ENCODE measurements around the gene RAB3GAP1. TPM values are rescaled to one million over a fixed set of nuclear protein-coding genes. Genes with fewer than 3 reads are reported as not detected.
A peak's percentile ranks its signal among the peaks of the same experiment; 100 is the strongest.
"Not testable (repeated sequence)": the region's sequence is repeated elsewhere in the genome, so short reads cannot be mapped to it uniquely, and the experiment has no call there.

The RAB3GAP1 gene
- total and polyA plus RNA-seq, 3 experiments from 2014 or later: 12.8 to 23.6 (median 22.8) TPM

DNA sequence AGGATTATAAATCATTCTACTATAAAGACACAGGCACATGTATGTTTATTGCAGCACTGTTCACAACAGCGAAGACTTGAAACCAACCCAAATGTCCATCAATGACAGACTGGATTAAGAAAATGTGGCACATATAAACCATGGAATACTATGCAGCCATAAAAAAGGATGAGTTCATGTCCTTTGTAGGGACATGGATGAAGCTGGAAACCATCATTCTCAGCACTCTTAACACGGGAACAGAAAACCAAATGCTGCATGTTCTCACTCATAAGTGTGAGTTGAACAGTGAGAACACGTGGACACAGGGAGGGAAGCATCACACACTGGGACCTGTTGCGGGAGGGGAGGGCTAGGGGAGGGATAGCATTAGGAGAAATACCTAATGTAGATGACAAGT lies 37.5 kb downstream of the RAB3GAP1 start:
- CTCF ChIA-PET: not testable (repeated sequence)

DNA sequence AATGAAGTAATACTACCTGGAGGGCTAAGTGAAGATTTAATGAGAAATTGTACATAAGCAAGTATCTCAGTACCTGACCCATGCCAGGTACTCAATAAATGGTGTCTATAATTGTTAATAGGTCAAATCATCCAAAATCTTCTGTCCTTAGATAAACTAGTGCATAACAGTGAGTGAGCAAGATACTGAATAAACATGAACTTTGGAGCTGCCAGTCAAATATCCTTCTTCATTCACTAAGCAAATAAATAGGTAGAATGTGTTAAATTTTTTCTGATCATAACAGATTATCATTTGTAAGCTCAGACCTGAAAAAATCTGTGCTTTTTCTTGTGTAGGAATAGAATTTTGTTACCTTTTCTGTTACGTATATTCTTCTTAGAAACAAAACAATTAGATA lies 39.6 kb downstream of the RAB3GAP1 start:
- DNase-seq: no peak
- no peaks in the 10 kb centered on the region for H3K27me3 ChIP-seq (ENCODE audit: insufficient read depth, low read length, poor library complexity, severe bottlenecking)
- Mint-ChIP-seq H3K9me3 (peaks cover 0 to 6% (median 0%) of the 10 kb centered on the region in 5 donors), H3K36me3 (peaks cover 30 to 53% (median 32%) of the 10 kb centered on the region in 3 donors), H3K27me3 (no peaks in the 10 kb centered on the region), H3K4me1 (peaks cover 10 to 21% (median 19%) of the 10 kb centered on the region in 3 donors), H3K4me3 (no peak overlapping the region), H3K27ac (no peak overlapping the region)
- ChIA-PET POLR2A (no interaction called here), CTCF (no interaction called here)
- no peaks in the 10 kb centered on the region for H3K9me3 ChIP-seq (ENCODE audit: low read length)
- no peak overlapping the region for H3K4me3 ChIP-seq (ENCODE audit: low read length)
- peaks cover 8% of the 10 kb centered on the region for H3K36me3 ChIP-seq (ENCODE audit: insufficient read depth, low read length)
- no peak overlapping the region for H3K27ac ChIP-seq (ENCODE audit: low read depth, low read length)
- H3K4me1 ChIP-seq (ENCODE audit: insufficient read depth, low read length): no peaks in the 10 kb centered on the region

More for the DNA sequence above, 37.5 kb downstream of the RAB3GAP1 start:
- H3K4me3 ChIP-seq (ENCODE audit: low read length); H3K27me3 Mint-ChIP-seq; H3K4me1 ChIP-seq (ENCODE audit: insufficient read depth, low read length); H3K9me3 ChIP-seq (ENCODE audit: low read length); H3K36me3 ChIP-seq (ENCODE audit: insufficient read depth, low read length); H3K27me3 ChIP-seq (ENCODE audit: insufficient read depth, low read length, poor library complexity, severe bottlenecking); H3K4me3 Mint-ChIP-seq; H3K9me3 Mint-ChIP-seq; DNase-seq; H3K27ac Mint-ChIP-seq; H3K27ac ChIP-seq (ENCODE audit: low read depth, low read length); POLR2A ChIA-PET: not testable (repeated sequence)
- Mint-ChIP-seq H3K36me3 (peaks cover 23 to 47% (median 26%) of the 10 kb centered on the region in 3 donors), H3K4me1 (peaks cover 16 to 35% (median 25%) of the 10 kb centered on the region in 3 donors)

GRCh38 chr2:135093193-135093592 lies 41.1 kb downstream of the RAB3GAP1 start:
- H3K9me3 Mint-ChIP-seq: peaks cover 0 to 6% (median 0%) of the 10 kb centered on the region in 5 donors
- H3K27ac Mint-ChIP-seq: peak overlapping the region in 1 of 8 donors; percentile 14
- Histone ChIP-seq H3K27me3 (ENCODE audit: insufficient read depth, low read length, poor library complexity, severe bottlenecking) (no peaks in the 10 kb centered on the region), H3K4me1 (ENCODE audit: insufficient read depth, low read length) (no peaks in the 10 kb centered on the region), H3K4me3 (ENCODE audit: low read length) (no peak overlapping the region), H3K9me3 (ENCODE audit: low read length) (no peaks in the 10 kb centered on the region), H3K27ac (ENCODE audit: low read depth, low read length) (no peak overlapping the region), H3K36me3 (ENCODE audit: insufficient read depth, low read length) (peaks cover 8% of the 10 kb centered on the region)
- no peaks in the 10 kb centered on the region for H3K27me3 Mint-ChIP-seq
- POLR2A ChIA-PET: no interaction called here
- H3K4me3 Mint-ChIP-seq: no peak overlapping the region
- no peak for DNase-seq
- H3K4me1 Mint-ChIP-seq: peaks cover 4 to 18% (median 13%) of the 10 kb centered on the region in 3 donors
- CTCF ChIA-PET: no interaction called here
- H3K36me3 Mint-ChIP-seq: peaks cover 23 to 52% (median 32%) of the 10 kb centered on the region in 3 donors

- no peak for DNase-seq
- no peaks in the 10 kb centered on the region for H3K27me3 Mint-ChIP-seq
- no peak overlapping the region for H3K4me3 ChIP-seq (ENCODE audit: low read length)
- no peaks in the 10 kb centered on the region for H3K27me3 ChIP-seq (ENCODE audit: insufficient read depth, low read length, poor library complexity, severe bottlenecking)
- H3K9me3 ChIP-seq (ENCODE audit: low read length): no peaks in the 10 kb centered on the region
- H3K27ac ChIP-seq (ENCODE audit: low read depth, low read length): no peak overlapping the region
- CTCF ChIA-PET: no interaction called here
- peaks cover 21 to 50% (median 31%) of the 10 kb centered on the region in 3 donors for H3K36me3 Mint-ChIP-seq
- H3K9me3 Mint-ChIP-seq: peaks cover 0 to 4% (median 0%) of the 10 kb centered on the region in 5 donors
- no peak overlapping the region for H3K27ac Mint-ChIP-seq
- no peak overlapping the region for H3K4me3 Mint-ChIP-seq
- peaks cover 8% of the 10 kb centered on the region for H3K36me3 ChIP-seq (ENCODE audit: insufficient read depth, low read length)
- peaks cover 4 to 18% (median 13%) of the 10 kb centered on the region in 3 donors for H3K4me1 Mint-ChIP-seq
- no peaks in the 10 kb centered on the region for H3K4me1 ChIP-seq (ENCODE audit: insufficient read depth, low read length)
- POLR2A ChIA-PET: interaction anchor here (0.6 kb wide), 1 partner anchor 555 kb away, joined by 6 read pairs; no protein-coding TSS in a partner anchor
Measured at GRCh38 chr2:135093670-135094330, 41.7 kb downstream of the RAB3GAP1 start.

GRCh38 chr2:135094508-135094907 lies 42.4 kb downstream of the RAB3GAP1 start:
- H3K9me3 ChIP-seq (ENCODE audit: low read length): no peaks in the 10 kb centered on the region
- Mint-ChIP-seq H3K9me3 (no peaks in the 10 kb centered on the region), H3K27ac (peak overlapping the region in 1 of 8 donors; percentile 55)

DNA sequence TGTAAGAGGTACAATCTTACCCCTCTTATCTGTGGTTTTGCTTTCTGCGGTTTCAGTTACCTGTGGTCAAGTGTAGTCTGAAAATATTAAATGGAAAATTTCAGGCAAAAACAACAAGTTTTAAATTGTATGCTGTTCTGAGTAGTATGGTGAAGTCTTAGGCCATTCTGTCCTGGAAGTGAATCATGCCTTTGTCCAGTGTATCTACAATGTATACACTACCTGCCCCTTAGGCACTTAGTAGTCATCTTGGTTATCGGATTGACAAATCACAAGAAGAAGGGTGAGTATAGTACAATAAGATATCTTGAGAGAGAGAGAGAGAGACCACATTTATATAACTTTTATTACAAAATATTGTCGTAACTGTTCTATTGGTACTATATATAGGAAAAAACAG lies 43.5 kb downstream of the RAB3GAP1 start:
- Mint-ChIP-seq H3K9me3 (no peaks in the 10 kb centered on the region), H3K27ac (no peak overlapping the region), H3K4me3 (no peak overlapping the region), H3K36me3 (peaks cover 11 to 48% (median 27%) of the 10 kb centered on the region in 3 donors), H3K27me3 (no peaks in the 10 kb centered on the region), H3K4me1 (peaks cover 4 to 26% (median 13%) of the 10 kb centered on the region in 3 donors)
- no peak for DNase-seq
- Histone ChIP-seq H3K27me3 (ENCODE audit: insufficient read depth, low read length, poor library complexity, severe bottlenecking) (no peaks in the 10 kb centered on the region), H3K27ac (ENCODE audit: low read depth, low read length) (no peak overlapping the region), H3K36me3 (ENCODE audit: insufficient read depth, low read length) (peaks cover 8% of the 10 kb centered on the region), H3K9me3 (ENCODE audit: low read length) (no peaks in the 10 kb centered on the region), H3K4me3 (ENCODE audit: low read length) (no peak overlapping the region), H3K4me1 (ENCODE audit: insufficient read depth, low read length) (no peaks in the 10 kb centered on the region)
- POLR2A ChIA-PET: no interaction called here
- CTCF ChIA-PET: no interaction called here

More at GRCh38 chr2:135094508-135094907, 42.4 kb downstream of the RAB3GAP1 start:
- POLR2A ChIA-PET: no interaction called here
- no peak overlapping the region for H3K4me3 ChIP-seq (ENCODE audit: low read length)
- H3K27me3 ChIP-seq (ENCODE audit: insufficient read depth, low read length, poor library complexity, severe bottlenecking): no peaks in the 10 kb centered on the region
- H3K4me1 Mint-ChIP-seq: peaks cover 4 to 21% (median 13%) of the 10 kb centered on the region in 3 donors
- H3K27me3 Mint-ChIP-seq: no peaks in the 10 kb centered on the region
- no peak overlapping the region for H3K4me3 Mint-ChIP-seq
- CTCF ChIA-PET: no interaction called here
- H3K36me3 ChIP-seq (ENCODE audit: insufficient read depth, low read length): peaks cover 8% of the 10 kb centered on the region
- peaks cover 14 to 47% (median 27%) of the 10 kb centered on the region in 3 donors for H3K36me3 Mint-ChIP-seq
- no peaks in the 10 kb centered on the region for H3K4me1 ChIP-seq (ENCODE audit: insufficient read depth, low read length)
- no peak for DNase-seq
- H3K27ac ChIP-seq (ENCODE audit: low read depth, low read length): no peak overlapping the region

GRCh38 chr2:135096665-135097446 lies 44.8 kb downstream of the RAB3GAP1 start:
- H3K4me3 Mint-ChIP-seq: no peak overlapping the region
- Histone ChIP-seq H3K27me3 (ENCODE audit: insufficient read depth, low read length, poor library complexity, severe bottlenecking) (no peaks in the 10 kb centered on the region), H3K4me3 (ENCODE audit: low read length) (no peak overlapping the region), H3K27ac (ENCODE audit: low read depth, low read length) (no peak overlapping the region), H3K4me1 (ENCODE audit: insufficient read depth, low read length) (no peaks in the 10 kb centered on the region), H3K9me3 (ENCODE audit: low read length) (no peaks in the 10 kb centered on the region), H3K36me3 (ENCODE audit: insufficient read depth, low read length) (peaks cover 8% of the 10 kb centered on the region)
- no peaks in the 10 kb centered on the region for H3K27me3 Mint-ChIP-seq
- POLR2A ChIA-PET: no interaction called here
- H3K9me3 Mint-ChIP-seq: no peaks in the 10 kb centered on the region
- H3K36me3 Mint-ChIP-seq: peaks cover 14 to 46% (median 23%) of the 10 kb centered on the region in 3 donors
- peak overlapping the region in 1 of 8 donors; percentile 81 for H3K27ac Mint-ChIP-seq
- CTCF ChIA-PET: no interaction called here
- DNase-seq: no peak
- H3K4me1 Mint-ChIP-seq: peaks cover 3 to 26% (median 12%) of the 10 kb centered on the region in 3 donors

DNA sequence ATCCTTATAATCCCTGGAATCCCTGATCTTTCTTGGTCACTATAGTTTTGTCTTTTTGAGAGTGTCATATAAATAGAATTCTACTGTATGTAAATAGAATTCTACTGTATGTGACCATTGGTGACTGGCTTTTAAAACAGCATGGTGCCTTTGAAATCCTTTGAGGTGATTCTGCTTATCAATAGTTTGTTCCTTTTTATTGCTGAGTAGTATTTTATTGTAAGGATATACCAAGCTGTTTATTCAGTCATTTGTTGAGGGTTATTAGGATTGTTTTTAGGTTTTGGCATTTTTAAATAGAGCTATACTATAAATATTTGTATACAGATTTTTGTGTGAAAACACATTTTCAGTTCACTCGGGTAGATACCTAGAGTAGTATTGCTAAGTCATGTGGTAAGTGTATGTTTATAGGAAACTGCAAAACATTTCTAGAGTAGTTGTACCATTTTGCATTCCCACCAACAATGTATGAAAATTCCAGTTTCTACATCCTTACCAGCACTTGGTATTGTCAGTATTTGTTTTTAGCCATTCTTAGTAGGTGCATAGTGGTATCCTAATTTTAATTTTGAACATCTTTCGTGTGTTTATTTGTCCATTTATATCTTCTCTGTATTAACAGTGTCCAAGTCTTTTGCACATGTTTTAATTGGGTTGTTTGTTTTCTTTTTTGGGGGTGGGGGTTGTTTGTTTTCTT lies 45.6 kb downstream of the RAB3GAP1 start:
- Mint-ChIP-seq H3K4me1 (peaks cover 3 to 26% (median 8%) of the 10 kb centered on the region in 3 donors), H3K4me3 (no peak overlapping the region), H3K9me3 (no peaks in the 10 kb centered on the region), H3K27ac (no peak overlapping the region), H3K27me3 (no peaks in the 10 kb centered on the region), H3K36me3 (peaks cover 17 to 46% (median 19%) of the 10 kb centered on the region in 3 donors)
- CTCF ChIA-PET: no interaction called here
- Histone ChIP-seq H3K27me3 (ENCODE audit: insufficient read depth, low read length, poor library complexity, severe bottlenecking) (no peaks in the 10 kb centered on the region), H3K4me3 (ENCODE audit: low read length) (no peak overlapping the region), H3K36me3 (ENCODE audit: insufficient read depth, low read length) (peaks cover 8% of the 10 kb centered on the region), H3K4me1 (ENCODE audit: insufficient read depth, low read length) (no peaks in the 10 kb centered on the region), H3K27ac (ENCODE audit: low read depth, low read length) (no peak overlapping the region), H3K9me3 (ENCODE audit: low read length) (no peaks in the 10 kb centered on the region)
- POLR2A ChIA-PET: no interaction called here
- DNase-seq: no peak
